Activated CD4-positive, alpha-beta T cell treated with anti-CD3 and anti-CD28 coated beads, Interleukin-2, Interleukin-4, amounts not matched to agents 100 ng/mL and 50 ng/mL, durations not matched to agents 16 hours and 8 hours (primary cell): Measurements from ENCODE around the gene CASP5.
"Not testable (repeated sequence)": the region's sequence is repeated elsewhere in the genome, so short reads cannot be mapped to it uniquely, and the experiment has no call there.

Source experiments
- DNase-seq: peaks from one replicate; pipeline ENCODE4 v3.0.0-alpha.2; 2020; ENCODE audit warnings: low spot score

CASP5 gene

DNA sequence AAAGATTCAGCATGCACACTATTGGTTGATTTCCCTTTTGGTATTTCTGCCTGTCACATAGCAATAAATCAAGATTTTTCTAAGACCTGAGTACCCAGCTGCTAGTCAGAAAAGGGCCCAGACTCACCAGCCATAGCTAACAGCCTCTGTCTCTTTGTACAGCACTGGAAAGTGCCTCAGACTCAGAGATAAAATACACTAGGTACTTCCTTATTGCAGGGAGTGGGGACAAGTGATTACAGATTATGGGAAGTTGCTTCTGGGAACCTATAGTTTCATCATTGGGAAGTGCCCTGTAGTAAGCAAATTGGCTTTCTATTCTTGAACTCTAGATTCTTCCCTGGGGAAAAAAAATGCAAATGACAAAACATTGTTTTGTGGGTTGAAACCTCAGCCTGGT, at the start of gene CASP5:
Gene CASP5, minus strand, starts transcription at position 166 of the 400 bp plus-strand sequence. Its CDS starts 32 bp downstream, at position 134.
- no peak for DNase-seq

DNA sequence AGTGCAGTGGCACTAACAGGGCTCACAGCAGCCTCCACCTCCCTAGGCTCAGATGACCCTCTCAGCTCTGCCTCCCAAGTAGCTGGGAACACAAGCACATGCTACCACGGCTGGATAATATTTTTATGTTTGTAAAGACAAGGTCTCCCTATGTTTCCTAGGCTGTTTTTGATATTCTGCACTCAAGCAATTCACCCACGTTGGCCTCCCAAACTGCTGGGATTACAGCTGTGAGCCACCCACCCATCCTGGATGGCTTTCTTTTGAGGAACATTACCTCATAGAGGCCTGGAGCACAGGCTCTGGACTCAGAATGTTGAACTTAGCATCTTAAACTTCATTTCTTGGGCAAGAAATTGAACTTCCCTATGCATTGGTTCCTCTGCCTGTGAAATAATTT, 49.1 kb upstream of the CASP5 start:
- DNase-seq, result not testable (repeated sequence)

DNA sequence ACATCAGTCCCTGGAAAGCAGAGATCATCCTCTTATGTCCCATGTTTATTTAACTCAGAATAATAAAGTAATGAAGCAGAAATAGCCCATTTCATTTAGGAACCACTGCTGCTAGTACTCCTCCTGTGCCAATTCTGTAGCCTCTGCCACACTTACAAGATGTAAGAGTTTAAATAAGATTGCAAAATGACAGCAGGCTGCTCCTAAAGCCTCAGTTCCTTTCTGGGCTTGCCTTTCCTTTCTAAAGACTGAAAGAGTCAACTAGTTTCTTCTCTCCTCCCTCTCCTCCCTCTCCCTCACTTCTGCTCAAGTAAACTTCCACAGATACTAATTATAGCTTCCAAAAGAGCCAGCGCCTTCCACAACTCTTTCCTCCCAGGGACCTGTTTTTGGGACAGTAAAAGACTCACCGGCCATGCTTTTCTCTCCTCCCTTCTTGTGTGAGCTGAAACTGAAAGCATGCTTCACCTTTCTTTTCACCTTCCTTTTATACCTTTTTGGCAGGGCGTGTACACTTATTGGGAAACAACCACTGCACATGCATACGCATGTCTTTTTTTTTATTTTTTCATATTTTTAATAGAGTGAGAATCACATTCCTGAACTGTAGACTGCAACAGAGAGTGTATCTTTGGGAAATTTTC, 48.2 kb upstream of the CASP5 start:
- no peak for DNase-seq

DNA sequence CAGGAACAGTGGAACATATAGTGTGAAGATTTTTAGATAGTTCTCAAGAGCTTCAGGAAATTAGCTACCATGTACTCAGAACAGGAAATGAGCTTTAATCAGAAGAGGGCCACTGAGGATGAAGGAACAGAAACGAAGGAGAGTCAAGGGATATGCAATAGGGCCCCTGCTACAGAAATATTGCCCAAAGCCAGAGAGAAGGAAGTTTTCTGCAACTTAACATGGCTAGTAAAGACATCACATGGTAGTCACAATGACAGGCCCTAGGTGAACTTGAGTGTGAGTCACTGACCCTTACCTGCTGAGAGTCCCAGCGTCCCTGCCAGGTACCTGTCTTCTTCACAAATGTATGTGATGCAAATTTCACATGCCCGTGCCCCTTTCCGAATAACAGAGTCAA, 47.3 kb upstream of the CASP5 start:
- no peak for DNase-seq

DNA sequence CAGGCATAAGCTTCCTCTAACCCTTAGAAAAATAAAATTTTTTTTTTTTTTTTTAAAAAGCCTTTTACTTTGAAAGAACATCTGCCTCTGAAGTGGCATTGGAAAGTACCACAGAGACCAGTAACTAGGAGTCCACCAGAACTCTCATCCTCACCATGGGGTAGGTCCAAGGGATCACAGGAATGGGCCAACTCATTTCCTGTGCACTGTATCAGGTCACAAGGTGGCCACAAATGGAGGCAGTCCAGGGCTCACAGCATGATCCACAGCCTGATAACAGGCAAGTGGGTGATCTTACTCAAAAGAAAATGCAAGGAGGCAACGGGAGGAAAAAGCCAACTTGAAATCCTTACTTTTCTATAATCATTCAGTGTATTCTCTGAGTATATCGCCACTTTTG, 46.8 kb upstream of the CASP5 start:
- DNase-seq, result not testable (repeated sequence)

DNA sequence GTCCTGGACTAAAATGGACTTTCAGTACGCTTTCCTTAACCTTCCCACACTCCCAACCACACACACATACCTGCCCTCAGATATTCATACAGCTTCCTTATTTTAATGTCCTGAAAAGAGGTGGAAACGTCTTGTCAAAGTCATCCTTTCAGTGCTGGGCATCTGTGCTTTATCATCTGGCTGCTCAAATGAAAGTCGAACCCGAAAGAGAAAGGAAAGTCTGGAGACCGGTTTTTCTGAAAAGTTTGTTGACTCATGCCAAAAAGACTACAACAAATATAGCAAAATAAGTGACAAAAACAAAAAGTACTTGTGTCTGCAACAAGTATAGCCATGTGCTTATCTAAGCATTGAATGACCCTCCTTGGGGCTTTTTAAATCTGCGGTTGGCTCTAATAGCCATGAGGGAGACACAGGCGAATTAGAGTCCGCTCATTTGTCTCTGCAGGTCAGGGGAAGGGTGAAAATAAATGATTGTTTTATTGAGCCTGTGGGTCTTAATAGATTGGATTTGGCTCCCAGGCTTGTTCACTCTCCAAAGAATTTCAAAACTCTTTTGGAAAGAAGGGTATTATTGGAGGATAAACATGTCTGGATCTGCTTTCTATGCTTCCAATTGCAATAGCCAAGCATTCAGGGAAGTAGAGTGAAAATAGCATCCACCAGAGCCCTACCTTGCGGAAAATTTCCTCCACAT, 40.4 kb upstream of the CASP5 start:
- not testable (repeated sequence) for DNase-seq

DNA sequence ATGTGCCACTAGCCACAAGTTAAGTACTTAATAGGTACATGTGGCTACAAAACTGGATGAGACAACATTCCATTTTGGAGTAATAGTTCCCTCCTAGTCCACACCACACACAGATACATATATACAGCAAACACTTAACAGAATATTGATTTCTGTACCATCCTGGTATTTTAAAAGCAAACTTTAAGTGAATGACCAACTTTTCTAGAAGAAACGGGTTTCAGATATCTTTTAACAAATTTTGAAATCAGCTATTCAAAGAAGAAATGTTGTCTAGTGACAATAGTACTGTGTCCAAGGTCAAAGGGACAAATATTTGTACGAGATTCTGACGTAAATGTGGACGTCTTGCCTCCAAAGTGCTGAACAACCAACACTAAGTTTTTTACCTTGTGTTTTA, 34.5 kb upstream of the CASP5 start:
- DNase-seq, result no peak

DNA sequence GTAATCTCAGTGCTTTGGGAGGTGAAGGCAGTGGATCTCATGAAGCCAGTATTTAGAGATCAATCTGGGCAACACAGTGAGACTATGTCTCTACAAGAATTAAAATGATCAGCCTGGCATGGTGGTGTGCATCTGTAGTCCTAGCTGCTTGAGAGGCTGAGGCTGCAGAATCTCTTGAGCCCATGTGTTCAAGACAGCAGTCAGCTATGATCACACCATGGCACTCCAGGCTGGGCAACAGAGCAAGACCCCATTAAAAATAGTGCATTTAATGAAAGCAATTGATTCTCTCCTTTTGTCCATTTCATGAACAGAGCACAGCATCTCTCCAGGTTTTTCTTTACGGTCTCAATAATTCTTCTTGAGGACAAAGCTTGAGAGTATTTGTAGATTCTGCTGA, 33.5 kb upstream of the CASP5 start:
- no peak for DNase-seq

DNA sequence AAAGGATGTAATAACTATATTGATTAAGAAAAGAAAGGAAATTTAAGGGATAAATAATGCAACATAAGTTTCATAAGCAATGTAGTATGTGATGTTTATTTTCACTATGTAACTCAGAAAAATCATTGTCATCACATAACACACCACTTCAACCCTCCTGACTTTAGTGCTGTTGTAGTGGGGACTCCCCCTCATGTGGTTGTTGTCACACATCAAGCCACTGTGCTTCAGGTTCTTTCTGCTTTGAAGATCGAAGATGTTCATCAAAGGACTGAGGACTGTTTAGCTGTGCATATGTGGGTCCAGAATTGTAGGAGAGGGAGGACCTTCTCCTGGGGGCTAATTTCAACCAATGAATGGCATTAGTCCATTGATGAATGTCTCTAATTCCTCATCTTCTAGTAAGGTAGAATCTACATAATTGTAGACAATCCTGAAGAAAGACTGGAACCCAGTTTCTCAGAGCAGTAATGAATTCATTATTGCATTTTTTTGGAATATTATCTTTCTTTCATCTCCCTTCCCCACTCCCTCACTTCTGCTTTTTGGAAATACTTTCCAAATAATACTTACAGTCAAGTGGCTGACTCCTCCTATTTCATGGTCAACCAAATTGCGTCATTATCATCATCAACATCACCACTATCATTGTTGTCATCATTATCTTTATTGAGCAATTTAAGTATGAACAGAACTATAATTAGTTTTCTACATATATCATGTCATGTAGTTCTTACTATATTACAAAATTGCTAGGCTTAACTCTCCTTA, 31.9 kb upstream of the CASP5 start:
- DNase-seq, result no peak

DNA sequence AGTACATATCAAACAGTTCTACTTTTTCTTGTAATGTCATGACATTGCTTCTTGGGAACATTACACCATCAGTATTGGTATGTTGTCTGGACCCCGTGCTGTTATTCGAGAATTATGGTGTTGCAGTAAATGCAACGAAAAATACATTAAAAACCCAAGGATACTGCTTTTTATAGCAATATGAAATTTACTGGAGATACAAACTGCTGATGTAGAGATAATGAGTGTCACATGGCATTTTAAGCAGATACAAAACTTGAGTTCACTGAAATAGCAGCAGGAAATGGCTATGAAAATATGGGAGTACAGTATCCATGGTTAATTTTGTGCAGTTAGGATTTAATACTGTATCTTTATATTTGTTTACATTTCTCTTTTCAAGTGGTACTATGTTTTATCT, 29.5 kb upstream of the CASP5 start:
- no peak for DNase-seq

DNA sequence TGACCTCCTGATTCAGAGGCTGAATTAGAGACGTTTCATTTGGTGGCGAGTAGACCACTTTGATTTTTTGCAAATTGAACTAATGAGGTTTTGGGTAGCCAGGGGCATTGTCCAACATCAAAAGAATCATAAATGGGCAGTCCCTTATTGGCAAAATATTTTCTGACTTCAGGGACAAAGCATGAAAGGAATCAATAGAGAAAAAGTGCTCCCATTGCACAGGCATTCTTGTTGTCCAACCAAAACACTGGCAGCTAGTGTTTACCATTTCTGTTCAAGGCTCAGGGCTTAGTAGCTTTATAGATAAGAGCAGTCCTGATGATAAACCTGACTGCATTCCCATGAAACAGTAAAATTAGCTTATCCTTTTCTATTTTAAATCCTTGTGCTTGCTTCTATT, 28.6 kb upstream of the CASP5 start:
- no peak for DNase-seq

DNA sequence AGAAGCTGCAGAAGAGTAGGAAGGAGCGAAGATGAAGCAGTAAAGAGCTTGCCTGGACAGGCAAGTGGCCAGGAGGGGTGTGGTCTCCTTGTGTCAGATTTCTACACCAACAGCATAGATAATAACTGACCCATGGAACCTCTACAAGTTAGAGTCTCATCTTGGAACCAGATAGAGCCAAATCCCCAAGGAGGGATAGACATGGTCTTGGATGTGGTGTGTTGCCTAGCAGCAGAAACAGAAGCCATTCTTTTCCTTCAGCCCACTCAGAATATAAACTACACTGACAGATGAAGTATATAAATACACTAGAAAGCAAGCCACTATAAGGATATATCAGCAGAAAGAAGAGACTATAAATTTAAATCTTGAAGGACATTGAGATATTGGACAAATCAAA, 26.5 kb upstream of the CASP5 start:
- DNase-seq, result no peak

DNA sequence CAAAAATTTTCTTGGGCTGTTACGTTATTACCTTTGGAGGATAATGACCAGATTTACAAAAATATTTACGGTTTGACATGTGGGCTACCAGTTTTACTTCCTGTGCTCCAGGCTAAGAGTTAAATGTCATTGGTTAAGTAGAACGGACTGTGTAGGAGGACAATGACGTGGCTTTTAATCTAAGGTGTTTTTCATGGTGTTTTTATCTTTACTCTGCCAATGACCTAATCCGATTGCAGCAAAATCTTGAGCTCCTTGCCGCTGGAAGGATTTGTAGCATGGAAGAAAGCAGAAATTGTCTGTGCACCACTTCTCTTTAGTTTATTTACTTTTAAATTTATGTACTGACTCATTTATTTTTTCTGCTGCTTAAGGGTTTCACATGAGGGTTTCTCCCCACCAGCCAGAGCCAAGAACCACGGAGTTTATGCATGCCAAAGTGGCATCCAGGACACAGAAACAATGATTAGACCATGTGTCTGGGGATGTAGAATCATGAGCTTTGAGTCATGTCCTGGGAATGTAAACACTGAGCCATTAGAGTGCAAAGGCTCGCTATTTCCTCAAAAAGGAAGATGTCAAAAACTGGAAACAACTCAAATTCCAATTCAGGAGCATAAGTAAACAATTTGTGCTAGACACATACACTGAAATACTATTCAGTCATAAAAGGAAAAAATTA, 24.1 kb upstream of the CASP5 start:
- DNase-seq, result no peak

DNA sequence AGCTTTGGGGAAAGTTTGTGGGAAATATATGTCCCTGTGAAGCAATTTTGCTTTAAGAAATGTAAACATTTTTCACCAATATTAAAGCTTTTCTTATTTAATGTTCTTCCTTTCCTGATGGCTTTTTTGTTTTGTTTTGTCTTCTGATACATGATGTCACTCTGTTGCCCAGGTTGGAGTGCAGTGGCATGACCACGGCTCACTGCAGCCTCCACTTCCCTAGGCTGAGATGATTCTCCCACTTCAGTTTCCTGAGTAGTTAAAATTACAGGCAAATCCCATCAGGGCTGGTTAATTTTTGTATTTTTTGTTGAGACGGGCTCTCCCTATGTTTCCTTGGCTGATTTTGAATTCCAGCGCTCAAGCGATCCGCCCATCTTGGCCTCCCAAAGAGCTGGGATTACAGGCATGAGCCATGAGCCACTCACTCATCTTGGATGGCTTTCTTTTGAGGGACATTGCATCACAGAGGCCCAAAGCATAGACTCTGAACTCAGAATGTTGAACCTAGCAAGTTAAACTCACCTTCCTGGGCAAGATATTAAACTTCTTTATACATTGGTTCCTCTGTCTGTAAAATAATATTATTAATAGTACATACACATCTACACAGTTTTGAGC, 22.8 kb upstream of the CASP5 start:
- no peak for DNase-seq

DNA sequence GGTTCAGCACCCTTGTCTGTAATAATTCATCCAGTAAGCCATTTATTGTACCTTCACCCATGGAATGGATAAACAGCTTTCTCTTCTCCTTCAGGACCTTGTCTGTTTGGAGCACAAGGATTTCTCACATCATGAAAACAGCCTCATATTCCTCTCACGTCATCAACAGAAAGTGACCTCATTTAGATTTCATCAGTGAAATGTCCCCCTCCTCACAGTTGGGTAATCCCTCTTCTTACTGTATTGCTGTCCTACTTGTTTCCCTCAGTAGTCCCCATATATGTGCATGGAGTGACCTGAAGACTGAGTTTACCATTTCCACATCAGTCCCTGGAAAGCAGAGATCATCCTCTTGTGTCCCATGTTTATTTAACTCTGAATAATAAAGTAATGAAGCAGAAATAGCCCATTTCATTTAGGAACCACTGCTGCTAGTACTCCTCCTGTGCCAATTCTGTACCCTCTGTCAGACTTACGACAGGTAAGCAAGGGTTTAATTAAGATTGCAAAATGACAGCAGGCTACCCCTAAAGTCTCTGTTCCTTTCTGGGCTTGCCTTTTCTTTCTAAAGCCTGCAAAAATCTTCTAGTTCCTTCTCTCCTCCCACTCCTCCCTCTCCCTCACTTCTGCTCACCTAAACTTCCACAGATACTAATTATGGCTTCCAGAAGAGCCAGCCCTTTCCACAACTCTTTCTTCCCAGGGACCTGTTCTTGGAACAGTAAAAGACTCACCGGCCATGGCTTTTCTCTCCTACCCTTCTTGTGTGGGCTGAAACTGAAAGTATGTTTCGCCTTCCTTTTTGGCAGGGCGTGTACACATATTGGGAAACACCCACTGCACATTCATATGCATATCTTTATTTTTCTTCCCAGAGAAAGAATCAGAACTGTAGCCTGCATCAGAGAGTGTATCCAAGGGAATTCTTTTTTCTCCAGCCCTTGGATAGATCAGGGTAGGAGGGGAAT, 21.9 kb upstream of the CASP5 start, which contains the start of gene CARD16:
Gene CARD16, minus strand, starts transcription at position 779 of the 968 bp plus-strand sequence. Its CDS starts 38 bp downstream, at position 741.
- DNase-seq, result peak; percentile 70

DNA sequence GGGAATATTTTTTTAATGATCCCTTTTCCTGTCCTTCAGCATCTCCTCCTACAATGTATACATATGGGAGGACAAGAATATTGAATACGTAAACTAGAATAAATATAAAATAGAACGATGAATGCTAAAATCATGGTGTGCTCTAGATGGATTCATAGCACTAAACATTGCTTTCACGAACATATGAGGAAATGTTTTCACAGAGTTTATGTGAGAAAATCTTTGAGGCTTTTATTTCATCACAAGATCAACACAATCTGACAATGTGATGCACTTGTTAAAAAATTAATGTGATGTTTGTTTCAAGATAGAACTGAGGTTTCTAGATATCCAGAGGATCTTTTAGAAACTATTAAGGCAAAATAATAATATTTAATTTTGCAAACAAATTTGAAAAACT, 19.2 kb upstream of the CASP5 start:
- DNase-seq, result no peak

DNA sequence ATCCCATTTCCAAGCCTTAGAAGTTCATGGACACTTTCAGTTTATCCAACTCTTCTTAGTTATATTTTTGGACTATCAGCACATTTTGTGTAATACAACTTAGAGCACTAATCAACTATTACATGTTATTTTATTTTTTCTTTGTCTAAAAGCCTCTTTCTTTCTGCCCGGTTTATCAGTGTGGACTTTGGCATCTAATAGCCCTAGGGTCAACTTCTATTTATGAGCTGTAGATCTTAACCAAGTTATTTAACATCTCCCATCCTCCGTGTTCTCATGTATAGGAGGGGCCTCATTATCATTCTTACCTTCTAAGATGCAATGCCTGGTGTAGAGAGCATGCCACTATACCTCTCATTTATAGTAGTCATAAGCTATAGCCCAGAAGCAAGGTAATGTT, 17.7 kb upstream of the CASP5 start:
- DNase-seq, result no peak

DNA sequence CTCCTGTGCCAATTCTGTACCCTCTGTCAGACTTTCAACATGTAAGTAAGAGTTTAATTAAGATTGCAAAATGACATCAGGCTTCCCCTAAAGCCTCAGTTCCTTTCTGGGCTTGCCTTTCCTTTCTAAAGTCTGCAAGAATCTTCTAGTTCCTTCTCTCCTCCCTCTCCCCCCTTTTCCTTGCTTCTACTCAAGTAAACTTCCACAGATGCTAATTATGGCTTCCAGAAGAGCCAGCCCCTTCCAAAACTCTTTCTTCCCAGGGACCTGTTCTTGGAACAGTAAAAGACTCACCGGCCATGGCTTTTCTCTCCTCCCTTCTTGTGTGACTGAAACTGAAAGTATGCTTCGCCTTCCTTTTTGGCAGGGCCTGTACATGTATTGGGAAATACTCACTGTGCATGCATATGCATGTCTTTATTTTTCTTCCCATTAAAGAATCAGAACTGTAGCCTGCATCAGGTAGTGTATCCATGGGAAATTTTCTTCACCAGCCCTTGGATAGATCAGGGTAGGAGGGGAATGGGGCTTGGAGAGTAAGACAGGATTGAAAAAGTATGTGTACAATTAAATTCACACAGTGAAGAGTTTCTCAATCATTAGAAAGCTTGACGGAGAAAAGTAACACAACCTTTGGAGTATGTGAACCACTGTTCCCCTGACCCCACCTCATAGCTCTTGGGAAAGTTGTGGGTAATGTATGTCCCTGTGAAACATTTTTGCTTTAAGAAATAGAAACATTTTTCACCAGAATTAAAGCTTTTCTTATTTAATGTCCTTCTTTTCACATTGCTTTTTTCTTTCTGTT, 12.0 kb upstream of the CASP5 start, which contains the start of gene CASP1:
Gene CASP1, minus strand, starts transcription at position 332 of the 808 bp plus-strand sequence. Its CDS starts 31 bp downstream, at position 301.
- peak; percentile 63 for DNase-seq

DNA sequence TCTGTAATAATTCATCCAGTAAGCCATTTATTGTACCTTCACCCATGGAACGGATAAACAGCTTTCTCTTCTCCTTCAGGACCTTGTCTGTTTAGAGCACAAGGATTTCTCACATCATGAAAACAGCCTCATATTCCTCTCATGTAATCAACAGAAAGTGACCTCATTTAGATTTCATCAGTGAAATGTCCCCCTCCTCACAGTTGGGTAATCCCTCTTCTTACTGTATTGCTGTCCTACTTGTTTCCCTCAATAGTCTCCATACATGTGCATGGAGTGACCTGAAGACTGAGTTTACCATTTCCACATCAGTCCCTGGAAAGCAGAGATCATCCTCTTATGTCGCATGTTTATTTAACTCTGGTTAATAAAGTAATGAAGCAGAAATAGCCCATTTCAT, 11.4 kb upstream of the CASP5 start:
- not testable (repeated sequence) for DNase-seq

DNA sequence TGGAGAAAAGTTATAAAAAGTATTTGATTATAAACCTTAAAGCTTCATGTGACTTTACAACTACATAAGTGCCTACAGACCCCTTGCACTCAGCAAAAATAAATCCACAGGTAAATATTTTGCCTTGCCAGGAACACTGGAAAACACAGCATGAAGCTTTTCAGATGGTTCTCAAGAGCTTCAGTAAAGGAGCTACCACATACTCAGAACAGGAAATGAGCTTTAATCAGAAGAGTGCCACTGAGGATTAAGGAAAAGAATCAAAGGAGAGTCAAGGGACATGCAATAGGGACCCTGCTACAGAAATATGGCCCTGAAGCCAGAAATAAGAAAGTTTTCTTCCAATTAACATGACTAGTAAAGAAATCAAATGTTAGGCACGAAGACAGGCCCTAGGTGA, 10.8 kb upstream of the CASP5 start:
- no peak for DNase-seq
